Vagina (tissue), 2 donors: Measurements from ENCODE around the gene GSTM5. TPM values are rescaled to one million over a fixed set of nuclear protein-coding genes. Genes with fewer than 3 reads are reported as not detected.

Source experiments
- DNase-seq, 2 donors: peaks; one replicate each; pipeline ENCODE4 v3.0.0-alpha.2; 2017; ENCODE audit errors: extremely low spot score in 2 of 2
- H3K27ac ChIP-seq: fragments of 200-600 bp; sonication (generic); one replicate; pipeline ENCODE4 v1.5.1; 2019
- H3K27me3 ChIP-seq: fragments of 200-600 bp; sonication (generic); one replicate; pipeline ENCODE4 v1.5.1; 2019
- H3K36me3 ChIP-seq, 2 donors: fragments of 200-600 bp; sonication (generic); one replicate each; pipeline ENCODE4 v1.5.1; 2017 to 2019
- H3K4me1 ChIP-seq: fragments of 200-600 bp; sonication (generic); one replicate; pipeline ENCODE4 v1.5.1; 2019
- H3K4me3 ChIP-seq, 2 donors: fragments of 200-600 bp; sonication (generic); 1 replicate in 1 of 2; 2 replicates in 1 of 2; pipeline ENCODE4 v1.5.1; 2016 to 2019
- H3K9me3 ChIP-seq: fragments of 200-600 bp; sonication (generic); one replicate; pipeline ENCODE4 v1.5.1; 2019
- POLR2A ChIP-seq, 2 donors: fragments of 450-650 bp; IDR thresholded peaks; one replicate each; pipeline ENCODE4 v1.6.1; 2017; ENCODE audit warnings: antibody characterized with exemption in 2 of 2, mild to moderate bottlenecking in 2 of 2, moderate library complexity in 2 of 2
- POLR2AphosphoS5 ChIP-seq, 2 donors: sonication (generic); formaldehyde crosslinking; IDR thresholded peaks; one replicate each; pipeline ENCODE4 v1.9.0; 2017; ENCODE audit warnings: antibody characterized with exemption in 2 of 2, mild to moderate bottlenecking in 2 of 2, low read depth in 1 of 2; ENCODE audit not compliant: insufficient read depth in 1 of 2
- intact Hi-C: fragments of 100-400 bp; cut with DNase I; formaldehyde crosslinking; loops from one replicate; pipeline ENCODE4 v1.15.1; 2023
- total RNA-seq: library from RNA; depleted of rRNA; stranded (reverse); fragments of >200 nt; gene quantifications from one replicate; pipeline ENCODE4 v1.2.3, GENCODE V29; 2016
- TF ChIP-seq, protein P1 (sequence below), 3 experiments: fragments of 450-650 bp in 2 of 3; fragments of 200-600 bp in 1 of 3; sonication (generic) in 1 of 3; IDR thresholded peaks; one replicate each; pipeline ENCODE4 v1.5.1; 2017 to 2019; ENCODE audit warnings: antibody characterized with exemption in 3 of 3, mild to moderate bottlenecking in 2 of 3, moderate library complexity in 2 of 3

Gene GSTM5
- total RNA-seq, 1 donor from 2014 or later: 21.1 TPM

DNA sequence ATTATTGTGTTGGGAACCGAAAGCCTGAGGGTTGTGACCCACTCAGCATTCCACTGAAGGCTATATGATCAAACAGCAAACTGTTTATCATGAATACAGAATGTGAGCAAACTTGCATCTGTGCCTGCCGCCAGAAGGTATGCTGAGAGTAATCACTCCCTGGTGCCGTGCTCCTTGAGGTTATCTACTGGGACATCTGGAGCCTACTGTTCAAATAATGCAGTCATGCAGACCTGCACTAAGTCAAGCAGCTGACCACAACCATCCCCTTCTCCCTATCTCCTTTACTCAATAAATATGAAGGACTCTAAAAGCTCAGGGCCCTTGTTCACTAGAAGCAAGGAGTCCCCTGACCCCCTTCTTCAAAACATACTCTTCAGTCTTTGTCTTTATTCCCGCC, 13.5 kb downstream of the GSTM5 start:
- DNase-seq: no peak
- intact Hi-C loops: no loop called here
- no peaks in the 10 kb centered on the region for H3K9me3 ChIP-seq
- no peak overlapping the region for H3K4me3 ChIP-seq
- no peaks in the 10 kb centered on the region for H3K36me3 ChIP-seq
- TF ChIP-seq POLR2AphosphoS5 (IDR thresholded peaks at IDR 0.05; ENCODE audit: insufficient read depth in 1 of 2, low read depth in 1 of 2) (no peak), POLR2A (IDR thresholded peaks at IDR 0.05) (no peak)
- TF ChIP-seq, protein P1, sequence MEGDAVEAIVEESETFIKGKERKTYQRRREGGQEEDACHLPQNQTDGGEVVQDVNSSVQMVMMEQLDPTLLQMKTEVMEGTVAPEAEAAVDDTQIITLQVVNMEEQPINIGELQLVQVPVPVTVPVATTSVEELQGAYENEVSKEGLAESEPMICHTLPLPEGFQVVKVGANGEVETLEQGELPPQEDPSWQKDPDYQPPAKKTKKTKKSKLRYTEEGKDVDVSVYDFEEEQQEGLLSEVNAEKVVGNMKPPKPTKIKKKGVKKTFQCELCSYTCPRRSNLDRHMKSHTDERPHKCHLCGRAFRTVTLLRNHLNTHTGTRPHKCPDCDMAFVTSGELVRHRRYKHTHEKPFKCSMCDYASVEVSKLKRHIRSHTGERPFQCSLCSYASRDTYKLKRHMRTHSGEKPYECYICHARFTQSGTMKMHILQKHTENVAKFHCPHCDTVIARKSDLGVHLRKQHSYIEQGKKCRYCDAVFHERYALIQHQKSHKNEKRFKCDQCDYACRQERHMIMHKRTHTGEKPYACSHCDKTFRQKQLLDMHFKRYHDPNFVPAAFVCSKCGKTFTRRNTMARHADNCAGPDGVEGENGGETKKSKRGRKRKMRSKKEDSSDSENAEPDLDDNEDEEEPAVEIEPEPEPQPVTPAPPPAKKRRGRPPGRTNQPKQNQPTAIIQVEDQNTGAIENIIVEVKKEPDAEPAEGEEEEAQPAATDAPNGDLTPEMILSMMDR (IDR thresholded peaks at IDR 0.05): no peak
- no peaks in the 10 kb centered on the region for H3K4me1 ChIP-seq
- no peak overlapping the region for H3K27ac ChIP-seq
- H3K27me3 ChIP-seq: no peaks in the 10 kb centered on the region

- no peaks in the 10 kb centered on the region for H3K36me3 ChIP-seq
- no peak for TF ChIP-seq POLR2A (IDR thresholded peaks at IDR 0.05)
- TF ChIP-seq, protein P1 (IDR thresholded peaks at IDR 0.05): no peak
- TF ChIP-seq POLR2AphosphoS5 (IDR thresholded peaks at IDR 0.05; ENCODE audit: insufficient read depth in 1 of 2, low read depth in 1 of 2): no peak
- no peaks in the 10 kb centered on the region for H3K27me3 ChIP-seq
- H3K9me3 ChIP-seq: no peaks in the 10 kb centered on the region
- DNase-seq: no peak
- intact Hi-C loops: no loop called here
- H3K27ac ChIP-seq: no peak overlapping the region
- no peaks in the 10 kb centered on the region for H3K4me1 ChIP-seq
- H3K4me3 ChIP-seq: no peak overlapping the region
Measured at GRCh38 chr1:109726007-109726406, 14.0 kb downstream of the GSTM5 start.

GRCh38 chr1:109726728-109727373, 14.8 kb downstream of the GSTM5 start:
- DNase-seq: no peak
- Histone ChIP-seq H3K4me1 (no peaks in the 10 kb centered on the region), H3K4me3 (no peak overlapping the region), H3K27ac (no peak overlapping the region), H3K36me3 (no peaks in the 10 kb centered on the region), H3K27me3 (no peaks in the 10 kb centered on the region), H3K9me3 (no peaks in the 10 kb centered on the region)
- intact Hi-C loops: no loop called here
- TF ChIP-seq, protein P1 (IDR thresholded peaks at IDR 0.05): no peak
- no peak for TF ChIP-seq POLR2AphosphoS5 (IDR thresholded peaks at IDR 0.05; ENCODE audit: insufficient read depth in 1 of 2, low read depth in 1 of 2)
- no peak for TF ChIP-seq POLR2A (IDR thresholded peaks at IDR 0.05)

- H3K4me1 ChIP-seq: no peaks in the 10 kb centered on the region
- H3K27me3 ChIP-seq: no peaks in the 10 kb centered on the region
- H3K36me3 ChIP-seq: no peaks in the 10 kb centered on the region
- DNase-seq: no peak
- no peak overlapping the region for H3K4me3 ChIP-seq
- TF ChIP-seq, protein P1 (IDR thresholded peaks at IDR 0.05): no peak
- TF ChIP-seq POLR2AphosphoS5 (IDR thresholded peaks at IDR 0.05; ENCODE audit: insufficient read depth in 1 of 2, low read depth in 1 of 2) (no peak), POLR2A (IDR thresholded peaks at IDR 0.05) (no peak)
- H3K27ac ChIP-seq: no peak overlapping the region
- H3K9me3 ChIP-seq: no peaks in the 10 kb centered on the region
- intact Hi-C loops: no loop called here
Measured at GRCh38 chr1:109728870-109729269, 16.8 kb downstream of the GSTM5 start.

DNA sequence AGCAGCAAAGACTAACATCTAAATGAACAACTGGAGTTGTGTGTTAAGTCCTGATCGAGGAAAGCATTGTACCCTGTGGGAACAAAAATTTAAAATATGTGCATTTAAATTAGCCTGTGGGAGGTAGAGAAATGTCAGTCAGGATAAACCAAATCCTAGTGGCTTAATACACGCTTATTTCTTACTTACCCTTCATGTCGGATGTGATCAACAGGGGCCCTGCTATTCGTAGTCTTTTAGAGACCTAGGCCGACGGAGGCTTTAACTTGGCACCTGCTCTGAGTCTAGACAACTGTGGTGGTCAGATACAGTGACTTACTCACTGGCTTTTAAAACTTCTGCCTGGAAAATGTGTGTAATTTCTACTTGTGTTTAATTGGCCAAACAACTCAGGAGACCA, 18.6 kb downstream of the GSTM5 start:
- H3K9me3 ChIP-seq: no peaks in the 10 kb centered on the region
- H3K36me3 ChIP-seq: no peaks in the 10 kb centered on the region
- no peak overlapping the region for H3K27ac ChIP-seq
- no peak for DNase-seq
- TF ChIP-seq, protein P1 (IDR thresholded peaks at IDR 0.05): no peak
- TF ChIP-seq POLR2A (IDR thresholded peaks at IDR 0.05): no peak
- TF ChIP-seq POLR2AphosphoS5 (IDR thresholded peaks at IDR 0.05; ENCODE audit: insufficient read depth in 1 of 2, low read depth in 1 of 2): no peak
- no peaks in the 10 kb centered on the region for H3K4me1 ChIP-seq
- H3K27me3 ChIP-seq: no peaks in the 10 kb centered on the region
- intact Hi-C loops: no loop called here
- H3K4me3 ChIP-seq: no peak overlapping the region
